Ovary (tissue), 3 donors: ENCODE results near the gene RNF146.

Source experiments
- POLR2A ChIP-seq: fragments of 450-650 bp; IDR thresholded peaks from one replicate; pipeline ENCODE4 v1.6.1; 2017; ENCODE audit warnings: antibody characterized with exemption, mild to moderate bottlenecking, moderate library complexity
- TF ChIP-seq, protein P1 (sequence below), 3 donors: fragments of 450-650 bp in 2 of 3; fragments of 200-600 bp in 1 of 3; IDR thresholded peaks; one replicate each; pipeline versions ENCODE4 v1.5.1 to v1.8.0; 2016 to 2022; ENCODE audit warnings: antibody characterized with exemption in 3 of 3, mild to moderate bottlenecking in 1 of 3
- donor health status: DM: no; HTN: no; CAD: no.

DNA sequence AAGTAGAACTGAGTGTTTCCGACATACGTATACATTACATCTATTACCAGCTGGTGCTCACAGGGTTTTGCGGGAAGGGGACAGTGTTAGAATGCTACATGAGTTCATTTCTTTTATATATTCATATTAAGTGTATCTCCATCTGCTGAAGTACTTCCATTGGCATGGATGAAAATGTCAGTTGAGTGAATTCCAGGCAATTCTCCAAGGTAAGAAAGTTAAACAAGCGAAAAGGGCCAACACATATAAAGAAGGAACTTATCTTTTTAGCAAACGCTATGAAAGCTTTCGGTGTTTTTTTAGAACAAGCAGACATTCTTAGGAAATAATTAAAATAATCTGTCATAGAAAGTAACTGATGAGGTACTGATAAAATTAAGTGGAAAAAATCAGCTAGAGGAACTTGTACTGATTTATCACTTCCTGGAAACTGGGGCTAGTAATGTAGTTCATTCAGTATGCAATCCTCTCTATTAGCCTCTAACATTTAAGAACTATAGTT is 34.6 kb downstream of the RNF146 start:
- TF ChIP-seq, protein P1, sequence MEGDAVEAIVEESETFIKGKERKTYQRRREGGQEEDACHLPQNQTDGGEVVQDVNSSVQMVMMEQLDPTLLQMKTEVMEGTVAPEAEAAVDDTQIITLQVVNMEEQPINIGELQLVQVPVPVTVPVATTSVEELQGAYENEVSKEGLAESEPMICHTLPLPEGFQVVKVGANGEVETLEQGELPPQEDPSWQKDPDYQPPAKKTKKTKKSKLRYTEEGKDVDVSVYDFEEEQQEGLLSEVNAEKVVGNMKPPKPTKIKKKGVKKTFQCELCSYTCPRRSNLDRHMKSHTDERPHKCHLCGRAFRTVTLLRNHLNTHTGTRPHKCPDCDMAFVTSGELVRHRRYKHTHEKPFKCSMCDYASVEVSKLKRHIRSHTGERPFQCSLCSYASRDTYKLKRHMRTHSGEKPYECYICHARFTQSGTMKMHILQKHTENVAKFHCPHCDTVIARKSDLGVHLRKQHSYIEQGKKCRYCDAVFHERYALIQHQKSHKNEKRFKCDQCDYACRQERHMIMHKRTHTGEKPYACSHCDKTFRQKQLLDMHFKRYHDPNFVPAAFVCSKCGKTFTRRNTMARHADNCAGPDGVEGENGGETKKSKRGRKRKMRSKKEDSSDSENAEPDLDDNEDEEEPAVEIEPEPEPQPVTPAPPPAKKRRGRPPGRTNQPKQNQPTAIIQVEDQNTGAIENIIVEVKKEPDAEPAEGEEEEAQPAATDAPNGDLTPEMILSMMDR (IDR thresholded peaks at IDR 0.05) = no peak
- no peak for TF ChIP-seq POLR2A
